HG03095 (cell line): Measurements from ENCODE around the gene PHLPP2.
A peak's percentile ranks its signal among the peaks of the same experiment; 100 is the strongest.
"Not testable (repeated sequence)": the region's sequence is repeated elsewhere in the genome, so short reads cannot be mapped to it uniquely, and the experiment has no call there.

Experiments used
- ATAC-seq: cut with Tn5 transposase; IDR thresholded peaks from one replicate; pipeline ENCODE4 v1.9.1; 2021; ENCODE audit warnings: moderate library complexity; ENCODE audit not compliant: unreplicated experiment

The PHLPP2 gene

GRCh38 chr16:71625113-71625850, 99.2 kb downstream of the PHLPP2 start:
- no peak for ATAC-seq

- ATAC-seq = no peak
Measured at GRCh38 chr16:71623597-71623996, 100.9 kb downstream of the PHLPP2 start.

DNA sequence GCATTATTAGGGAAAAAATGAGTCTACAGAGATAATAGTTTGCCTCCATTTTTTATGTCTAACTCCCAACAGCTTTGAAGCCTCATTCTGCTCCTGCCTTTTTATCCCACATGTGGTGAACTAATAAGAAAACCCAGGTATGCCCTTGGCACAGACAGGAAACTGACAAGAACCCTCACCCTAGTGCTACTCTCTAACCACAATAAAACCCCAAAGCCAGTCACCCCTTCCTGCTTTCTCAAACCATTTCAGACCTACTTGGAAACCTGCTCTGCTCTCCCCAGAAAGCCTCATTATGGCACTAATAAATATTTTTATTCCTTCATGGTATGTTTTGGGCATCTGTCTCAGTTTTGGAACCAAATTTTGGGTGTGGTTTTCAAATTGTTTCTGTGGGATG, 102.4 kb downstream of the PHLPP2 start:
- ATAC-seq = no peak

DNA sequence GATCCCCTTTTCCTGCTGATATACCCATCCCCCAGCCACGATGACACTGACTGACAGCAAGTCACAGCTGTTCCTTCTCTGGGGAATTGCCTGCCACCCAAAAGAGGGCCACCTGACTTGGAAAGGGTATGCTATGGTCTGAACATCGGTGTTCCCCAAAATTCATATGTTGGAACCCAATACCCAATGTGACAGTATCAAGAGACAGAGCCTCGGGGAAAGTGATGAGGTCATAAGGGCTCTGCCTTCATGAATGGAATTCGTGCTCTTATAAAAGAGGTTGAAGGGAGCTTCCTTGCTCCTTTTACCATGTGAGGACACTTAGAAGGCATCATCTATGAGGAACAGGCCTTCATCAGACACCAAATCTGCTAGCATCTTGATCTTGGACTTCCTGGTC, 106.1 kb downstream of the PHLPP2 start:
- ATAC-seq = no peak

GRCh38 chr16:71614956-71615355, 109.5 kb downstream of the PHLPP2 start:
- ATAC-seq = not testable (repeated sequence)

DNA sequence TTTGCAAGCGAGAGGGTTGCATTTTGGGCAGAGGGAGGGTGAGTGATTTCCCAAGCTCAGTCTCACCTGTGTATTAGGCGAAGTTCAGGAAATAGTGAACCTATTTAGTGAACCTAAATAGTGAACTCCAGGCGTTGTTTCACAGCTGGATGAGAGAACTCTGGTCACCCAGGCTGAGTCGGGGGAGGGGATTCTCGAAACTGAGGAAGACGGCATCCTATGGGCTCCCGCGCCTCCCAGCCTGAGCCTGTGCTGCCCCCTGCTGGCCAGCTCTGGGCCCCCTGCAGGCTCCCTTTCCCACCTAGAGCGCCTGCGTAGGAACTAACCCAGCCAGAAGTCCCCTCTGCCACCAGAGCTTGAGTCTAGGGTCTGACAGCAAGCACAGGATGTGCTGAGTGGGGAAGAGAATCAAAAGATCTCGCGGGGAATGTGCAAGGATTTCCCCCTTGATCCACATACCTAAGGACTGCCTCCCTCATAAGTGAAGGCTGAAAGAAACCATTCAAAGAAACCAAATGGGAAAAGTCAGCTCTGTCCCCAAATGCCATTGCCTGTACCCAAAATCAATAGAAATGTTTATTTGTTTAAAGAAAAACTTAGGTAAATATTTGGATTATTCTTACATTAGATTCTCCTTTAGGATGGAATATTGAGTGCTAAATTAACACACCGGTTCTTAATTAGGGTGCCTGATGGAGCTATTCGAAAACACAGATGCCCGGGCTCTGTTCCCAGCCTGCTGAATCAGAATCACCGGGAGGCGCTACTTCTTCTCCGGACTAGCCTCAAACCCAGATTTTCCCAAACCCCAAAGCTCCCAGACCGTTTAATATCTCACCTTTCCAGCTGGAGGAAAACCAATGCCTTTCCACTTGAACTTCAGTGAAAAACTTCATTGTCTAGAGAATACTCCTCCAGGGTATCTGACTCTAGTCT, 113.3 kb downstream of the PHLPP2 start:
- ATAC-seq = peak; percentile 40

DNA sequence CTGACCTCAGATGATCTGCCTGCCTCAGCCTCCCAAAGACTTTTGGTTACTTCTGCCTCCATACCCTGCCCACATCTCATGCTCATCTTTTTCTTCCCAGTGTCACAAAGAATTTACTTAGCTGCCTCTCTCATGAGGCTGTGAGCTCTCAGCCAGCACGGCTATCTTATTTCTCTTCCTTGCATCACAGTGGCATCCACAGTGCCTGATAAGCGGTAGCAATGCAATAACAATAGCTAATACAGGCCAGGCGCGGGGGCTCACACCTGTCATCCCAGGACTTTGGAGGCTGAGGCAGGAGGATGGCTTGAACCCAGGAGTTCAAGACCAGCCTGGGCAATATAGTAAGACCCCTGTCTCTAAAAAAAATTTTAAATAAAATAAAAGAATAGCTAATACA, 114.1 kb downstream of the PHLPP2 start:
- no peak for ATAC-seq

- ATAC-seq = no peak
Measured at GRCh38 chr16:71609066-71609465, 115.4 kb downstream of the PHLPP2 start.

GRCh38 chr16:71600822-71601221, 123.7 kb downstream of the PHLPP2 start:
- ATAC-seq = no peak

GRCh38 chr16:71598426-71598825, 126.1 kb downstream of the PHLPP2 start:
- not testable (repeated sequence) for ATAC-seq

DNA sequence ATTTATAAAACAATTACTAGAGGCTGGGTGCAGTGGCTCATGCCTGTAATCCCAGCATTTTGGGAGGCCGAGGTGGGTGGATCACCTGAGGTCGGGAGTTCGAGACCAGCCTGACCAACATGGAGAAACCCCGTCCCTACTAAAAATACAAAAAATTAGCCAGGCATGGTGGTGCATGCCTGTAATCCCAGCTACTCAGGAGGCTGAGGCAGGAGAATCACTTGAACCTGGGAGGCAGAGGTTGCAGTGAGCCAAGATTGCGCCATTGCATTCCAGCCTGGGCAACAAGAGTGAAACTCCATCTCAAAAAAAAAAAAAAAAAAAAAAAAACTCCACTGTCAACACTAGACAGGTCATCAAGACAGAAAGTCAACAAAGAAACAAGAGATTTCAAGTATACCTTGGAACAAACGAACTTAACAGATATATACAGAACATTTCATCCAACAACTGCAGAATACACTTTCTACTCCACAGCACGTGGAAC, 129.1 kb downstream of the PHLPP2 start:
- not testable (repeated sequence) for ATAC-seq
